ENCODE measurements around the gene SLC6A9. TPM values are rescaled to one million over a fixed set of nuclear protein-coding genes. Genes with fewer than 3 reads are reported as not detected.

SLC6A9 gene
- 9.0 to 21.2 TPM (median 16.9 TPM) in 5 replicates for total RNA-seq (2022; extraction: Qiagen RNA extraction; ENCODE audit: low read depth)

DNA sequence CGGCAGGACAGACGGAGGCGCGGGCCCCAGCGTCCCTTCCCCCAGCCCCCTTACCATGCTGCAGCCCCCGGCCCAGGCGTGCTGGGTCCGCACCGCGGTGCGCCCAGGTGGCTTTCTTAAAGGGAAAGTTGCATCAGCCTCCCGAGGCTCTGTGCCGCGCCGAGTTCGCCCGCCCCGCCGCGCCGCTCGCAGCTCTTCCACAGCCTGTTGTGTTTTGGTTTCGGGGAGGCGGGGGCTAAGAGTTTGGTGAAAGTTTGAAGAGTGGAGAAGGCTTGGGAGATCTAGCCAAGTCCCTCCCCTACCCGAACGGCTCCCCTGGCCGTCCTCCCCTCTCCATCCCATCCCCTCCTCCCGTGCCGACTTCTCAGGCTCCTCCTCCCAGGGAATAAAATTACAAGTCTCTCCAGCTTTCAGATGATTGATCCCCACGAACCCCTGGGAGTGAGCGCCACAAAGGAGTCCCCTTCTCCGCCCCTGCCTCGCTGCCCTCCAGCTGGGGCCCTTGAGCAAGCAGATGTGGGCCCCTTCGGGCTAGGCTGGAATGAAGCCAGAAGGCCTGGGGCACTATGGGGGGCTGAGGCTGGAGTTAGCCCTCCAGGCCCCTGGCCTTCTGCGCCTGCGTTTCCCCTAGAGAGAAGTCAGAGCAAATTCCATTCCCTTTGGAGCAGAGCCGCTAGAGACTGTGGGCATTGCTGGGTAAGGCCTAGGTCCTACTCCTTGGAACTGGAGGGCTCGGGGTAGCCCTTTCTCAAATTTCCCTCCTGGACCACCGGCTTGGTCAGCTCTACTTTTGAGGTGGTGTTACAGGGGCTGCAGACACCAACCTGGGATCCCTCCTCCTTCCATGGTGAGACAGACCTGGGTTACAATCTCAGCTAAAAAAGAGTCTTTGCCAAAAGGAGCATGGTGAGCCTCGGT, at the start of gene SLC6A9:
Gene SLC6A9 (minus strand): TSS at position 211 of the 918 bp plus-strand sequence. CDS start 7,185 bp downstream, outside the sequence.

DNA sequence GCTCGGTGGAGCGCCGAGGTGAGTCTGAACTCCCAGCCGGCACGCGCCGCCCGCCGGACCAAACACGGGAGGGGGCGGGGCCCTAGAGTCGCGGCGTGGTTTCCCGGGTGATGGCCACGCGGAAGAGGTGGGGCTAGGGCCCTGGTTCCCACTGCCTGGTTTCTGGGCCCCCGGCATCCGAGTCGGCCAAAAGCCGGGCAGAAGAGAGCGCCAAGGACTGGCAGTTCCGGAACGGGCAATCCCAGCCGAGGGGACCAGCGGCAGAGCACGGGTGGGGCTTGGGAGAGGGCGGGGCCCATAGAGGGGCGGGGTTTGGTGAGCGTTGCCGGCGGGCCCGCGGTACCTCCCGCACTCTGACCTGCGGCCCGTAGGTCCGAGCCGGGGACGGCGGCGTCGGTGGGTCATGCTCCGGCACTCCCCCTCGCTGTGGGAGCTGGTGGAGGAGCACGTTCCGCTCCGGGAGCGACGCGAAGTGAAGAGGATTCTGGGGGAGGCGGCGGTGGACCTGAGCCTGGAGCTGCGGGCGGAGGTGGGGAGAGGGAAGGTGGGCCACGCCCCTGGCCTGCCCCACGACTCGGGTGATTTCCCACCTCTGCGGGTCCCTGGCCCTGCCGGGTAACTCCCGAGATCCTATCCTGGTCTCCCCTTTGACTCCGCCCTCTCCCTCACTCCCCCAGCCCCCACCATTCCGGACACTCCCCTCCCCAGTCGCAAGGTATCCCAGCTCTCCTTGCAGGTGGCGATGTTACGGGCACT, 39.6 kb downstream of the SLC6A9 start, which contains the start of gene CCDC24:
Gene CCDC24 (plus strand): TSS at position 124 of the 756 bp plus-strand sequence. CDS start 280 bp downstream, at position 404.

DNA sequence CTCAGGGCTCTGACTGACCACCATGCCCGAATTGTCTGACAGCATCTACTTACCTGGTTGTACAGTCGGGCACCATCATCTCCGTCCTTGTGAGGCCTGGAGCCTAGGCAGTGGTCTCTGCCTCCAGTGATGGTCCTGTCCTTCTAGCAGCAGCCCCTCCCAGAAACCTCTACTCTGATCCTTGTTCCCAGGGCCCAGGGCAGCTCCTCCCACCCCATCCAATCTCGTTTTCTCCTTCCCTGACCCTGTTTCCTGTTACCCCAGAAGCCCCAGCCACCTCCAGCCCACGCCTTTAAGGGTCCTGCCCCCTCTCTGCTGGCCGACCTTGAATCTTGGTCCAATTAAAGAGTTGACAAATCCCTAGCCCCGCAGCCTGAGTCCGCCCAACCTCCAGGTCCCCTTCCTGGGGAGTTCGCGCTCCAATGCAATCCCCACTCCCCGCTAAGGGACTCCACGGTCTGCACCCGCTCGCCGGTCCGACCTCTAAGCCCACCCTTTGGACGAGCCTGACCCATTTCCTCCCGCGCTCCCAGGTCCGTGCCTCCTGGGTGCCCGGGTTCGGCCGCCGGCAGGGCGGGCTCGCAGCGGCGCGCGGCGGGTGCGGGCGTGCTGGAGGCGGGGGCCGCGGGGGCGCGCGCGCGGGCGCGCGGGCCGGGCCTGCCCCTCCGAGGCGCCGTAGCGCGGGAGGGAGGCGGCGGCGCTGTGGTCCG, 52.6 kb downstream of the SLC6A9 start, which contains the start of gene B4GALT2:
Gene B4GALT2 (plus strand): TSS at position 660 of the 710 bp plus-strand sequence. CDS start 1,951 bp downstream, outside the sequence.

DNA sequence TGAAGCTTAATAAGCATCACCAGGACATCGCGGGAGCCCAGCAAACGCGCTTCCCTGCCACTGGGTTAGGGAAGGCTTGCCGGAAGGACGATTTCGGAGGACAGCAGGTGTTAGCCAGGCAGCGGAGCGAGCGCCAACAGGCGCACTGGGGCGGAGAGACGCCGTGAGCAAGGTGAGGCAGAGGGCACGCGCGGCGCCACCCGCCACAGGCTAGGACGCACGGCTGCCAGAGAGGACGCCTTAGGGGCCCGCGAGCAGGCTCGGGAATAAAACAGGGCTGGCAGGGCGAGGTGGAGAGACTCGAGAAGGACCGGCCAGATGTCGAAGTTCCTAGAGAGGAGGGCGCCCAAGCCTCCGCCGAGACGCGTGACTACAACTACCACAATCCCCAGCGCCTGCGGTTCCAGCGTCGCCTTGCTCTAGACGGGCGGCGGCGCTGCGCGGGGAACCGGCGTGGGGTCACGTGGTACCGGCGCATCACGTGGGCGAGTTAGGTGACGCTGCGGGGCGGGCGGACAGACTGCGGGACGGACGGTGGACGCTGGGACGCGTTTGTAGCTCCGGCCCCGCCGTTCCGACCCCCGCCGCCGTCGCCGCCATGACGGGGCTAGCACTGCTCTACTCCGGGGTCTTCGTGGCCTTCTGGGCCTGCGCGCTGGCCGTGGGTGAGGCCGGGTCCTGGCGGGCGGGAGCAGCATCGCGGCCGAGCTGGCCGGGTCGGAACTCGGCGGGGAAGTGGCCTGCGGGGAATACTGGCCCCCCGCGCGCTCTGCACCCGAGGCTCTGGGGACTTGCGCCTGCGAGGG, 56.6 kb downstream of the SLC6A9 start, which contains the start of gene ATP6V0B:
Gene ATP6V0B (plus strand): TSS at position 518 of the 806 bp plus-strand sequence. CDS start 81 bp downstream, at position 599.

DNA sequence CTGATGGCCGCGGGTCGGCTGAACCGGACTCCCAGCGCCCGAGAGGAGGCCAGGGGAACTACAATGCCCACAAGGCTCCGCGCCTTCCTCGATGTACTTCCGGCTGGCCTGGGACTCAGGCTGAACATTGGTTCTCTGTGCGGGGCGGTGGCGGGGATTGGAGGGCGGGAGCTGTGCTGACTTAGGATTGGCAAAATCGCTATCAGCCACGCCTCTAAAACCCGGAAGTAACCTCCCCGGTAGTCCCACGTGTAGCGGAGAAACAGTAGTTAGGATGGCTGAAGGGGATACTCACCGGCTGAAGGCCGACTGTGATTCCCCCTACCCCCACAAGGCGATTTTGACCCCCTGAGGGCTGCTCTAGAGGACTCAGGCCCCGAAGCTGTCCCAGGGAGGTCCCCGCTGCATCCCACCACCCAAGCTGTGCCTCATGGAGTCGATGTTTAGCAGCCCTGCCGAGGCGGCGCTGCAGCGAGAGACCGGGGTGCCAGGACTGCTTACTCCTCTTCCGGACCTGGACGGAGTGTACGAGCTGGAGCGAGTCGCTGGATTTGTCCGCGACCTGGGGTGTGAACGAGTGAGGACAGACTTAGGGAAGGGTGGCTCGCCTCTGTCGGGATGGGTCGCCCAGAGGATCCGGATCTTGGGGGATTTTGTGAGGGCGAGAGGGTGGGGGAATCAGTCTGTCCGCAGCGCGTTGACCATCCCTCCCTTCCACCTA, 61.4 kb downstream of the SLC6A9 start, which contains the start of gene DPH2:
Gene DPH2 (plus strand): TSS at position 265 of the 721 bp plus-strand sequence. CDS start 166 bp downstream, at position 431.

Other genes starting within 250 kb of the SLC6A9 start
- 0.08 to 0.52 TPM (median 0.30 TPM) in 4 of 5 replicates, not detected in the other for gene ARTN, start 97.7 kb downstream of the SLC6A9 start, total RNA-seq (2022; extraction: Qiagen RNA extraction; ENCODE audit: low read depth)
- gene IPO13, start 84.5 kb downstream of the SLC6A9 start, total RNA-seq (2022; extraction: Qiagen RNA extraction; ENCODE audit: low read depth): 10.5 to 17.5 TPM (median 17.0 TPM) in 5 replicates
- gene DPH2, start 61.5 kb downstream of the SLC6A9 start, total RNA-seq (2022; extraction: Qiagen RNA extraction; ENCODE audit: low read depth): 31.3 to 44.9 TPM (median 37.6 TPM) in 5 replicates
- 69.1 to 161 TPM (median 145 TPM) in 5 replicates for gene ATP6V0B, start 56.5 kb downstream of the SLC6A9 start, total RNA-seq (2022; extraction: Qiagen RNA extraction; ENCODE audit: low read depth)
- gene B4GALT2, start 52.3 kb downstream of the SLC6A9 start, total RNA-seq (2022; extraction: Qiagen RNA extraction; ENCODE audit: low read depth): 38.5 to 80.4 TPM (median 67.6 TPM) in 5 replicates
- gene CCDC24, start 39.9 kb downstream of the SLC6A9 start, total RNA-seq (2022; extraction: Qiagen RNA extraction; ENCODE audit: low read depth): 6.3 to 9.9 TPM (median 7.6 TPM) in 5 replicates
- 0.27 to 0.62 TPM (median 0.52 TPM) in 5 replicates for gene KLF17, start 87.4 kb upstream of the SLC6A9 start, total RNA-seq (2022; extraction: Qiagen RNA extraction; ENCODE audit: low read depth)
- 0.05 TPM in 1 of 5 replicates, not detected in the others for gene KLF18, start 110.2 kb upstream of the SLC6A9 start, total RNA-seq (2022; extraction: Qiagen RNA extraction; ENCODE audit: low read depth)
- 19.2 to 21.9 TPM (median 20.3 TPM) in 5 replicates for gene DMAP1, start 182.0 kb upstream of the SLC6A9 start, total RNA-seq (2022; extraction: Qiagen RNA extraction; ENCODE audit: low read depth)

Measured in A549 treated with ZK216348 at 1 μM for 4 hours (cell line).